Astrocyte of the spinal cord (primary cell): Measurements from ENCODE around the gene PLCL1.

ENCODE experiments used
- DNase-seq: peaks from one replicate; pipeline ENCODE4 v3.0.0; 2011; ENCODE audit warnings: low read depth, low spot score
- H3K4me3 ChIP-seq: 2 replicates; pipeline ENCODE4 v1.5.1; 2011; ENCODE audit warnings: low read depth, mild to moderate bottlenecking, low read length, moderate library complexity
- CTCF ChIP-seq: IDR thresholded peaks from 2 replicates; pipeline ENCODE4 v1.5.1; 2012; ENCODE audit warnings: low read depth, mild to moderate bottlenecking, low read length, inconsistent platforms
- in situ Hi-C: cut with HindIII; loops from 2 replicates; pipeline ENCODE4 v1.10.0; 2017; ENCODE audit warnings: low sequenced_read_pairs

PLCL1 gene

DNA sequence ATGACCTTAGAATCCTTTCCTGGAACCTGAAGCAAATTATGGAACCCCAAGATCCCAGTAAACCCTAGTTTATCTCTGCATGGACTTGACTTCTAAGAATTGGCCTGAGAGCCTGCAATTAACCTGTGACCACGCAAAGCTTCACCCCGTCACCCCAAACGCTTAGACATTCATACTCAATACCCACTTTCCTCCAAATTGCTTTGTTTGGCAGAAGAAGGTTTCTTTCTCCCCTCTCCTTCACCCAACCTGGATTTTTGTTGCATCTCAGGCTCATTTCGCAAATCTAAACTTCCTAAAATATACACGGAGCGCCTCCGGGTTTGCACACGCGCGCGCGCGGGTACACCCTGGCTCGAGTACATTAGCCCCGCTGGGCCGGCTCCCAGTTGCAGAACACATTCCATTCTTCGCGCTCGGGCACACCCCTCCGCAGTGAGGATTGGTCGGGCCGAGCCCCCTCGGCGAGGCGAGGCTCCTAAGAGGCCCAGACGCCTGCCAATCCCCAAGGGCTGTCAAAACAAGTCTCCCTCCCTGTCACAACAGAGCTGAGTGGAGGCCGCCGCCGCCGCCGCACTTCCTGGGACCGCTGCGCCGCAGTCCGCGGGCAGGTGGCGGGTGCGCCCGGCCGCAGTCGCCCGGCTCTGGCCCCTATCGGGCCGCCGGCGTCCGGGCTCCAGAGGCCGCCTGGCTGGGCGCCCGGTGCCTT lies at the start of gene PLCL1:
PLCL1 (plus strand) TSS at position 545 of the 709 bp plus-strand sequence.
- TF ChIP-seq CTCF, result no peak
- peak; percentile 92 for DNase-seq
- peak within 1 kb of the TSS; percentile 57 for H3K4me3 ChIP-seq

GRCh38 chr2:197759013-197759412 lies 45.4 kb upstream of the PLCL1 start:
- no peak for TF ChIP-seq CTCF
- no peak for DNase-seq
- in situ Hi-C loops, result no loop called here
- no peak overlapping the region for H3K4me3 ChIP-seq

More for the DNA sequence above, at the start of gene PLCL1:
- in situ Hi-C loops, result no loop called here

DNA sequence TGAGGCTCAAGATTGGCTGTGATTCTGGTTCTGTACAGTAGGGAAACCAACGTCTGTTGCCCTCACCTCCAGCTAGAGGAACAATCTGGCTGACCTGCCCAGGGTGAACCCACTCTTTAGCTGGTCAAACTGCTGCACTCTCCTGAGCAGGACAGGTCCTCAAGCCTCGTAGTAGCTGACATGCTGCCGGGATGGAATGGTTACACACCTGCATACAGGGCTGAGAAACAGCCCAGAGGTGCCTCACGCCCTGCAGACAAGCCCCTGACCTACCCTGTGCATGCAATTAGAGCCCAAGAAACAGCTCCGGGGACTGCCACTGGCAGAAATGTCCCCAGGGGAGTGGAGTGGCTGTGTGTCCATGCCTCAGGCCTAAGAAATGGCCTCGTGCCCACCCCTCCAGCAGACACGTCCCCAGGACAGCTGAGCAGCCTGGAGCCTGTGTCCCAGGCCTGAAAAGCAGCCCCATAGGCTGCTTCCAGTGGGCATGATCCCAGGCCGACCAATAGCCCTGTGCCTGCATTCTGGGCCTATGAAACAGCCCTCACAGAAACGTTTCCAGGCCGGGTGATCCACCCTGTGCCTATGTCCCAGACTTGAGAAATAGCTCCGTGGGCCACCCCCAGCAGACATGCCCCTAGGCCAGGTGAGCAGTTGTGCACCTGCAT lies 44.6 kb upstream of the PLCL1 start:
- in situ Hi-C loops, result no loop called here
- no peak overlapping the region for H3K4me3 ChIP-seq
- DNase-seq, result no peak
- TF ChIP-seq CTCF, result no peak

DNA sequence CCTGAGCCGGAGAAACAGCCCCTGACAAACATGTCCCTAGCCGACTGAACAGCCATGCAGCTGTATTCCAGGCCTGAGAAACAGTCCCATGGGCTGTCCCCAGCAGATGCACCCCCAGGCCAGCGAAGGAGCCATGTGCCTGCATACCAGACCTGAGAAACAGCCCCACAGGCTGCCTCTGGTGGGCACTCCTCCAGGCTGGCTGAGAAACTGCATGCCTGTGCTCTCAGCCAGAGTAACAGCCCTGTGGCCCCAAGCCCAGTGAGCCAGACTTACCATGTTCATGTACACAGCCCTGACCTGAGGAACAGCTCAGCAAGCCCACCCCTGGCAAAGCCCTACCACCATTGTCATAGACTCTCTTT lies 44.1 kb upstream of the PLCL1 start:
- in situ Hi-C loops, result no loop called here
- no peak for TF ChIP-seq CTCF
- no peak overlapping the region for H3K4me3 ChIP-seq
- no peak for DNase-seq

- in situ Hi-C loops, result no loop called here
- peak; percentile 56 for TF ChIP-seq CTCF
- no peak overlapping the region for H3K4me3 ChIP-seq
- DNase-seq, result peak; percentile 59
Measured at GRCh38 chr2:197777823-197778407, 26.5 kb upstream of the PLCL1 start.

DNA sequence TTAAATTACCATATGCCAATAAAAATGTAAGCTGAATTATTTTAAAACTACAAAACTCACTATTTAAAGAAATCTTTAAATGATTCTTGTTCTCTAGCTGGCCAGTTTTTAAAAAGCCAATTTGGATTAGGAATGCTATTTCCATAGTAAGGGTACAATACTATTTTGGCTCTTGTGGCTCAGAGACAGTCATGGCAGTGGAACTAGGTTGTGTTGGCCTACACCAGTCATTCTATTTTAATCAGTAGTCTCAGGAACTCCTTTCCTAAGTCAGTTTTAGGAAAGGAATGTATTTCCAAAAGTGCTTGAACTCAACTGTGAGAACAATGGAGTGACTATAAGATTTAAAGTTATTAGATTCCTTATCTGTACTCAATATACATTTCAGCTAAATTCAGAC lies 25.1 kb upstream of the PLCL1 start:
- in situ Hi-C loops, result no loop called here
- H3K4me3 ChIP-seq, result no peak overlapping the region
- no peak for DNase-seq

More for the DNA sequence above, 25.1 kb upstream of the PLCL1 start:
- TF ChIP-seq CTCF, result no peak
